SU-DHL-6 (cell line): ENCODE data around the gene OR2L3.

ENCODE experiments used
- CTCF ChIP-seq: fragments of 200-600 bp; sonication (generic); IDR thresholded peaks from one replicate; pipeline ENCODE4 v1.5.1; 2017; ENCODE audit warnings: antibody characterized with exemption, mild to moderate bottlenecking, low read length, moderate library complexity; ENCODE audit not compliant: insufficient read depth, poor library complexity, severe bottlenecking
- EZH2phosphoT487 ChIP-seq: fragments of 200-600 bp; sonication (generic), shearing (Covaris generic); conservative IDR thresholded peaks from 2 replicates; pipeline ENCODE4 v1.6.1; 2018; ENCODE audit warnings: mild to moderate bottlenecking, antibody characterized with exemption, low read length, moderate library complexity, mixed read lengths

DNA sequence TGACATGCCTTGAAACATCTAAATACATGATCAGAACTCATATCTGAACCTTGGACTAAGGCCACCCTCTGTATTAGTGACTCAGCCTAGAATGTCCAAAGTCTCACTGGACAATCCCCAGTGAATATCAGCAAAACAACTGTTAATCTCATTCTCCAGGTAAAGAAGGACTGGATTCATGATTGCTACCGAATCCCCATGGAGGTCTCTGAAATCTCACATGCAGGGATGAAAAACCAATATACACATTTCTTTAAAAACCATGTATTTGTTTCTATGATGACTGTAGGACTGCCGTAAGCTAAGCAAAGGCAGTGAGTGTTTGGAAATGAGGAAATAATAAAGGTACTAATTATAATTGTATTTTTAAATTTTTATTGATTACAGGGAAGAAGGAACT lies at the start of gene OR2L3:
- TF ChIP-seq CTCF: no peak
- TF ChIP-seq EZH2phosphoT487: no peak
